ENCODE data around the gene EPHX1.

EPHX1 gene

GRCh38 chr1:225811622-225812487 lies 1.9 kb downstream of the EPHX1 start:
- no peak overlapping the region for H3K14ac ChIP-seq (ENCODE audit: low read length)
- peaks cover 0 to 8% (median 0%) of the 10 kb centered on the region in 3 experiments for H3K27me3 ChIP-seq (ENCODE audit: control insufficient read depth in 3 of 3, insufficient read depth in 3 of 3, low read depth in 1 of 3, low read length in 3 of 3)
- DNase-seq (ENCODE audit: low spot score), result no peak
- no peak overlapping the region for H3K4me3 ChIP-seq (ENCODE audit: low read length in 2 of 2)
- H2AFZ ChIP-seq (ENCODE audit: low read length), result no peak overlapping the region
- no peak overlapping the region for H4K8ac ChIP-seq (ENCODE audit: low read depth, low read length)
- no CpG with 5 or more reads among the region's 10 CpGs for WGBS, 2 donors (ENCODE audit: extremely low coverage in 2 of 2, insufficient read length in 2 of 2, insufficient replicate concordance in 1 of 2)
- H3K9ac ChIP-seq (ENCODE audit: low read depth, low read length, poor library complexity), result no peak overlapping the region
- H2BK5ac ChIP-seq (ENCODE audit: low read length), result no peak overlapping the region
- no peak overlapping the region for H3K4me2 ChIP-seq (ENCODE audit: insufficient read depth, low read length, poor library complexity, severe bottlenecking)
- H3K36me3 ChIP-seq (replicated peaks in 1 of 2; ENCODE audit: control insufficient read depth in 2 of 2, insufficient read depth in 2 of 2, low read length in 2 of 2), result peaks cover 0 to 5% of the 10 kb centered on the region in 2 donors
- no peak overlapping the region for H2BK12ac ChIP-seq (ENCODE audit: low read length)
- H3K27ac ChIP-seq (replicated peaks; ENCODE audit: low read length), result no peak overlapping the region
- H3K9me3 ChIP-seq (replicated peaks in 1 of 2; ENCODE audit: control insufficient read depth in 2 of 2, insufficient read depth in 1 of 2, low read depth in 1 of 2, low read length in 2 of 2), result no peaks in the 10 kb centered on the region
- H3K23ac ChIP-seq (ENCODE audit: low read depth, low read length, poor library complexity), result no peak overlapping the region
- no peaks in the 10 kb centered on the region for H3K79me1 ChIP-seq (ENCODE audit: low read depth, low read length)
- peaks cover 9 to 19% of the 10 kb centered on the region in 2 donors for H3K4me1 ChIP-seq (ENCODE audit: control insufficient read depth in 2 of 2, insufficient read depth in 1 of 2, low read depth in 1 of 2, low read length in 2 of 2)
- no peak overlapping the region for H2BK15ac ChIP-seq (ENCODE audit: low read length)
- no peak overlapping the region for H2BK120ac ChIP-seq (ENCODE audit: low read depth, low read length)
- H4K91ac ChIP-seq (ENCODE audit: low read depth, low read length, poor library complexity), result no peak overlapping the region
- H3K4ac ChIP-seq (ENCODE audit: low read length), result no peak overlapping the region
- no peak overlapping the region for H3K18ac ChIP-seq (ENCODE audit: low read length)
- no peak overlapping the region for H2AK5ac ChIP-seq (ENCODE audit: low read depth, low read length)

GRCh38 chr1:225812488-225813213 lies 2.7 kb downstream of the EPHX1 start:
- no peak overlapping the region for H4K91ac ChIP-seq (ENCODE audit: low read depth, low read length, poor library complexity)
- WGBS, 2 donors (ENCODE audit: extremely low coverage in 2 of 2, insufficient read length in 2 of 2, insufficient replicate concordance in 1 of 2), result no CpG with 5 or more reads among the region's 8 CpGs
- H3K79me1 ChIP-seq (ENCODE audit: low read depth, low read length), result no peaks in the 10 kb centered on the region
- H3K14ac ChIP-seq (ENCODE audit: low read length), result no peak overlapping the region
- no peak overlapping the region for H3K18ac ChIP-seq (ENCODE audit: low read length)
- H2BK15ac ChIP-seq (ENCODE audit: low read length), result no peak overlapping the region
- H3K4ac ChIP-seq (ENCODE audit: low read length), result no peak overlapping the region
- no peak for DNase-seq (ENCODE audit: low spot score)
- no peak overlapping the region for H3K9ac ChIP-seq (ENCODE audit: low read depth, low read length, poor library complexity)
- H2BK5ac ChIP-seq (ENCODE audit: low read length), result no peak overlapping the region
- H3K4me1 ChIP-seq (ENCODE audit: control insufficient read depth in 2 of 2, insufficient read depth in 1 of 2, low read depth in 1 of 2, low read length in 2 of 2), result peaks cover 12 to 26% of the 10 kb centered on the region in 2 donors
- H3K23ac ChIP-seq (ENCODE audit: low read depth, low read length, poor library complexity), result no peak overlapping the region
- H3K27me3 ChIP-seq (ENCODE audit: control insufficient read depth in 3 of 3, insufficient read depth in 3 of 3, low read depth in 1 of 3, low read length in 3 of 3), result peaks cover 0 to 8% (median 0%) of the 10 kb centered on the region in 3 experiments
- H3K9me3 ChIP-seq (replicated peaks in 1 of 2; ENCODE audit: control insufficient read depth in 2 of 2, insufficient read depth in 1 of 2, low read depth in 1 of 2, low read length in 2 of 2), result no peaks in the 10 kb centered on the region
- H2BK12ac ChIP-seq (ENCODE audit: low read length), result no peak overlapping the region
- H2BK120ac ChIP-seq (ENCODE audit: low read depth, low read length), result no peak overlapping the region
- H4K8ac ChIP-seq (ENCODE audit: low read depth, low read length), result no peak overlapping the region
- H2AFZ ChIP-seq (ENCODE audit: low read length), result no peak overlapping the region
- H3K4me3 ChIP-seq (ENCODE audit: low read length in 2 of 2), result no peak overlapping the region
- peaks cover 0 to 5% of the 10 kb centered on the region in 2 donors for H3K36me3 ChIP-seq (replicated peaks in 1 of 2; ENCODE audit: control insufficient read depth in 2 of 2, insufficient read depth in 2 of 2, low read length in 2 of 2)
- no peak overlapping the region for H3K27ac ChIP-seq (replicated peaks; ENCODE audit: low read length)
- H2AK5ac ChIP-seq (ENCODE audit: low read depth, low read length), result no peak overlapping the region
- H3K4me2 ChIP-seq (ENCODE audit: insufficient read depth, low read length, poor library complexity, severe bottlenecking), result no peak overlapping the region

- H3K9me3 ChIP-seq (replicated peaks in 1 of 2; ENCODE audit: control insufficient read depth in 2 of 2, insufficient read depth in 1 of 2, low read depth in 1 of 2, low read length in 2 of 2), result no peaks in the 10 kb centered on the region
- H4K91ac ChIP-seq (ENCODE audit: low read depth, low read length, poor library complexity), result no peak overlapping the region
- no peaks in the 10 kb centered on the region for H3K79me1 ChIP-seq (ENCODE audit: low read depth, low read length)
- H3K18ac ChIP-seq (ENCODE audit: low read length), result no peak overlapping the region
- no peak overlapping the region for H3K9ac ChIP-seq (ENCODE audit: low read depth, low read length, poor library complexity)
- H3K36me3 ChIP-seq (replicated peaks in 1 of 2; ENCODE audit: control insufficient read depth in 2 of 2, insufficient read depth in 2 of 2, low read length in 2 of 2), result peaks cover 0 to 5% of the 10 kb centered on the region in 2 donors
- no CpG with 5 or more reads among the region's 10 CpGs for WGBS, 2 donors (ENCODE audit: extremely low coverage in 2 of 2, insufficient read length in 2 of 2, insufficient replicate concordance in 1 of 2)
- H2BK120ac ChIP-seq (ENCODE audit: low read depth, low read length), result no peak overlapping the region
- no peak overlapping the region for H4K8ac ChIP-seq (ENCODE audit: low read depth, low read length)
- H2AK5ac ChIP-seq (ENCODE audit: low read depth, low read length), result no peak overlapping the region
- H3K4ac ChIP-seq (ENCODE audit: low read length), result no peak overlapping the region
- H3K23ac ChIP-seq (ENCODE audit: low read depth, low read length, poor library complexity), result no peak overlapping the region
- H2BK15ac ChIP-seq (ENCODE audit: low read length), result no peak overlapping the region
- DNase-seq (ENCODE audit: low spot score), result no peak
- H2BK5ac ChIP-seq (ENCODE audit: low read length), result no peak overlapping the region
- H3K4me1 ChIP-seq (ENCODE audit: control insufficient read depth in 2 of 2, insufficient read depth in 1 of 2, low read depth in 1 of 2, low read length in 2 of 2), result peaks cover 13 to 29% of the 10 kb centered on the region in 2 donors
- H3K14ac ChIP-seq (ENCODE audit: low read length), result no peak overlapping the region
- H3K4me3 ChIP-seq (ENCODE audit: low read length in 2 of 2), result no peak overlapping the region
- no peak overlapping the region for H3K27ac ChIP-seq (replicated peaks; ENCODE audit: low read length)
- H3K27me3 ChIP-seq (ENCODE audit: control insufficient read depth in 3 of 3, insufficient read depth in 3 of 3, low read depth in 1 of 3, low read length in 3 of 3), result peaks cover 0 to 8% (median 0%) of the 10 kb centered on the region in 3 experiments
- no peak overlapping the region for H2AFZ ChIP-seq (ENCODE audit: low read length)
- no peak overlapping the region for H3K4me2 ChIP-seq (ENCODE audit: insufficient read depth, low read length, poor library complexity, severe bottlenecking)
- H2BK12ac ChIP-seq (ENCODE audit: low read length), result no peak overlapping the region
Observed at GRCh38 chr1:225813214-225813964, 3.5 kb downstream of the EPHX1 start.

Data from neuronal stem cell (in vitro differentiated cells).